Glomerular endothelial cell (primary cell): ENCODE results near the gene DTNA. TPM values are rescaled to one million over a fixed set of nuclear protein-coding genes. Genes with fewer than 3 reads are reported as not detected.

Experiments used
- DNase-seq: peaks from one replicate; pipeline ENCODE4 v3.0.0-alpha.2; 2011; ENCODE audit warnings: low read depth, low spot score; ENCODE audit errors: extremely low read depth
- total RNA-seq: library from RNA; depleted of rRNA; stranded (reverse); fragments of >200 nt; gene quantifications from 2 replicates; pipeline ENCODE4 v1.2.3, GENCODE V29; 2015

Gene DTNA
- total RNA-seq, 1 donor from 2014 or later: 12.3 TPM

- DNase-seq: no peak
These were observed 218.7 kb downstream of the DTNA start for GRCh38 chr18:34928754-34929335.

- DNase-seq: no peak
These were observed 219.3 kb downstream of the DTNA start for GRCh38 chr18:34929336-34929780.

GRCh38 chr18:34932363-34932762 lies 222.3 kb downstream of the DTNA start:
- no peak for DNase-seq

- DNase-seq: no peak
These were observed 222.8 kb downstream of the DTNA start for GRCh38 chr18:34932792-34933466.

GRCh38 chr18:34933909-34934661 lies 224.0 kb downstream of the DTNA start:
- no peak for DNase-seq

- DNase-seq: no peak
These were observed 226.7 kb downstream of the DTNA start for GRCh38 chr18:34936772-34937171.

GRCh38 chr18:34938090-34938489 lies 228.0 kb downstream of the DTNA start:
- no peak for DNase-seq
